T-helper 9 cell (primary cell): ENCODE results near the gene HS3ST4.

Experiments
- DNase-seq: peaks from one replicate; pipeline ENCODE4 v3.0.0-alpha.2; 2020

The HS3ST4 gene

GRCh38 chr16:25897702-25898101 is 205.9 kb downstream of the HS3ST4 start:
- DNase-seq: no peak

- DNase-seq: no peak
These were observed 214.1 kb downstream of the HS3ST4 start for GRCh38 chr16:25905810-25906209.

GRCh38 chr16:25910971-25911370 is 219.2 kb downstream of the HS3ST4 start:
- no peak for DNase-seq

GRCh38 chr16:25912321-25912720 is 220.6 kb downstream of the HS3ST4 start:
- DNase-seq: no peak

GRCh38 chr16:25914357-25914962 is 222.7 kb downstream of the HS3ST4 start:
- no peak for DNase-seq

GRCh38 chr16:25916037-25916436 is 224.3 kb downstream of the HS3ST4 start:
- DNase-seq: no peak

GRCh38 chr16:25922438-25922837 is 230.7 kb downstream of the HS3ST4 start:
- no peak for DNase-seq

- no peak for DNase-seq
These were observed 233.7 kb downstream of the HS3ST4 start for GRCh38 chr16:25925421-25925820.

GRCh38 chr16:25931473-25932035 is 239.8 kb downstream of the HS3ST4 start:
- no peak for DNase-seq

GRCh38 chr16:25941800-25942499 is 250.2 kb downstream of the HS3ST4 start:
- no peak for DNase-seq

GRCh38 chr16:25950586-25951281 is 259.0 kb downstream of the HS3ST4 start:
- DNase-seq: no peak

- DNase-seq: no peak
These were observed 260.2 kb downstream of the HS3ST4 start for GRCh38 chr16:25951999-25952398.

- DNase-seq: no peak
These were observed 261.2 kb downstream of the HS3ST4 start for GRCh38 chr16:25952983-25953382.

GRCh38 chr16:25957707-25958106 is 265.9 kb downstream of the HS3ST4 start:
- no peak for DNase-seq

GRCh38 chr16:25959221-25959620 is 267.5 kb downstream of the HS3ST4 start:
- DNase-seq: no peak

- no peak for DNase-seq
These were observed 274.7 kb downstream of the HS3ST4 start for GRCh38 chr16:25966172-25967097.

GRCh38 chr16:25977121-25977520 is 285.4 kb downstream of the HS3ST4 start:
- DNase-seq: no peak

- no peak for DNase-seq
These were observed 286.5 kb downstream of the HS3ST4 start for GRCh38 chr16:25978218-25978617.

- DNase-seq: no peak
These were observed 296.3 kb downstream of the HS3ST4 start for GRCh38 chr16:25988084-25988483.

- no peak for DNase-seq
These were observed 297.1 kb downstream of the HS3ST4 start for GRCh38 chr16:25988882-25989281.

GRCh38 chr16:25996052-25996451 is 304.3 kb downstream of the HS3ST4 start:
- DNase-seq: no peak

- DNase-seq: no peak
These were observed 313.6 kb downstream of the HS3ST4 start for GRCh38 chr16:26005336-26005735.

- DNase-seq: no peak
These were observed 320.6 kb downstream of the HS3ST4 start for GRCh38 chr16:26012376-26012775.
